HS-5 (cell line): Measurements from ENCODE around the gene SCAP.
A peak's percentile ranks its signal among the peaks of the same experiment; 100 is the strongest.

Experiments
- DNase-seq: peaks from one replicate; pipeline ENCODE4 v3.0.0-alpha.2; 2012; ENCODE audit warnings: low read depth

SCAP gene

DNA sequence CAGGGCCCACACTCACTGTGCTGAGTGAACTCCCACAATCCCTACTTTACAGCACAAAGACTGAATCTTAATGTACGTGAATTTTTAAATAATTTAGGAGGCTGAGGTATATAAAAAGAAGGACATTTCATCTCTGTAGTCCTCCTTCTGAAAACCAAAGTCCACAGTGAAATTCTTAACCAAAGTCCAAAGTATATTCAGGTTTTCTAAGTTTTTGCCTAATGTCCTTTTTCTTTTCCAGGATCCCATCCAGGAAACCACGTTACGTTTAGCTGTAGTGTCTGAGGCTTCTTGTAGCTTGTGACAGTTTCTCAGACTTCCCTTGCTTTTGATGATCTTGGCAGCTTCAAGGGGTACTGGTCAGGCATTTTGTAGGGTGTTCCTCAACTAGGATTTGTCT is 44.5 kb downstream of the SCAP start:
- DNase-seq = no peak

DNA sequence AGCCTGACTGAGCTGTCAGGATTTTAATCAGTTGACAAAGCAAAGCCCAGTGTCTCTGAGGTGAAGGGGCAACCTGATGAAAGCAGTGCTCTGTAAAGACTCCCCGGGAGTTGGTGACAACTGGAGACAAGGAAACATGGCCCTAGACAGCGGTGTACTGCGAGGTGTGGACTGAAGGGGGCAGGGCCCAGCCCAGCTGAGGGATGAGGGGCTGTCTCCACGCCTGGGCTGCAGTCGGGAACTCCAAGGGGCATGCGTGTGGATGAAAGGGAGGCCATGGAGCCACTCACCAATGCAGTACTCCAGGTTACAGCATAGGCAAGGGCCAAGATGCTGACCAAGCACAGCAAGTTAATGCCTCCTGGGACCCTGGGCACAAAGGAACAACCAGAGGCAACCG is 45.1 kb downstream of the SCAP start:
- no peak for DNase-seq

DNA sequence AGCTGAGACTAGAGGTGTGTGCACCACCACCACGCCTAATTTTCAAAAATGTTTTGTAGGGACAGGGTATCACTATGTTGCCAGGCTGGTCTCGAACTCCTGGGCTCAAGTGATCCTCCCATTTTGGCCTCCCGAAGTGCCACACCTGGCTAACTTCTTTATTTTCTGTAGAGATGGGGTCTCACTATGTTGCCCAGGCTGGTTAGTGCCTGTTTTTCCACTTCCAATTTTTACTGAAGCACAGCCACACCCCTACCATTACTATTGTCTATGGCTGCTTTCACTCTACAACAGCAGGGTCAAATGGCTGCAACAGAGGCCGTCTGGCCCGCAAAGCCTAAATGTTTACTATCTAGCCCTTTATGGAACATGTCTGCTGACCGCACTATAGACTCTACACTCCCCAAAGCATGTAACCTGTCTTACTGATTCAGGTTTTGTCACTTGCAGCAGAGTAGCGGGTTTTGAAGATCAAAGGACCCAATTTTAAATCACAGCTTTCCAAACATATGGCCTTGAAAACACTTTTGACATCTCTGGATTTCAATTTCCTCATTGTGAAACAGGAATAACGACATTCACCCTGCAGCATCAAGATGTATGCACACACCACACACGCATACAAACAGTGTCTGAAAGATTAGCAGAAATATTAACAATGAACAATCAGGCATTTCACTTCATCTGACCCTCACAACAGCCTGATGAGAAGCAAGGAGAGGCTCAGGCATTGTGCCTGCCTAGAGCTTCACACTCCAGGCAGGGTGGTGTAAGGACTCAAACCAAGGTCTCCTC is 46.1 kb downstream of the SCAP start:
- no peak for DNase-seq

DNA sequence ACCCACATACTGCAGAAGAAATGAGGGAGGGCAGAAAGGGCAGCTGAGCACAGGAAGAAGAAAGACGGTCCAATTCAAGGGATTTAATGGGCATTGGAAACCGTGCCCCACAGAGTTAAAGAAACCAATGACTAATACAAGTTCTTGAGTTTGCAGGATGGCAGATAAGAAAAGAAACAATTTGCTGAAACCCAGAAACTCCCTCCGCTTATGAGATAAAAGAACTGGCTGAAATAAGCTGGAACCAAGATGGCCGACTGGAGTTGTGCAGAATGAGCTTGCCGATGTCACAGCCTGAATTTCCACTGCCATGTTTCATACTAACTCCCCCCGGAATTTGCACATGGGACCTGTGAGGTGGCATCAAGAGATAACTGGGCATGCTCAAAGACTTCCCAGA is 47.1 kb downstream of the SCAP start:
- no peak for DNase-seq

DNA sequence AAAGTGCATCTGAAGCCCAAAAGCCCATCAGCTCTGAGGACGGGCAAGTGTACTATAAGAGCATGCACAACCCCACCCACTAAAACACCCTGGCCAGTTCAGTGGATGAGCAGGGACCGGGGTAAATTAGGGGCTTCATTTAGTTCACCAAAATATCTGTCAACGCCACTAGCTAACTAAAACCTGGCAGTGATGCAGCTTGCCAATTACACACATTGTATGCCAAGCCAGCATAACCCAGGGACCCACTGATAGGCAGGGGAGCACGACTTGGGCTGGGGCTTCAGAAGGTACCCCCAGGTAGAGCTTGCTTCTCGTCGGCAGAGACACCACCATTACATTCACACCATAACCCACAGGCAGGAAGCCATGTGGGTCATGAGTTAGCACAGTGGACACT is 47.9 kb downstream of the SCAP start:
- DNase-seq = no peak

DNA sequence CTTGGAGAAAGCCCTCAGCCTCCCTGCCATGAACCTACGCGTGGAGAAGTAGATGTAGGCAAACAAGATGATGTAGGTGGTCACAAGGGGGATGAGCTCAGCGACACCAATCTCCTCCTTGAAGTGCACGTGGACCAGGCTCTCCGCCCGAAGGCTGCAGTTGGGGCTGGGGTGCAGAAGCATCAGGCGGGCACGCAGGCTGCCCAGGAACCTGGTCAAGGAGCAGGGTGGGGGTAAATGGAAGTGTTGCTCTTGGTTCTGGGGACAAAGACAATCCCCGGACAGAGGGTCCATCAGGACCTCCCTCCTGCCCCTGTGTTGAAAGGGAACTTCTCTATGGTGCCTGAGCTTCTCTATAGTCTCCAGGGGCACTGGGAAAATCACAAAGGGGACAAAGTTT is 49.8 kb downstream of the SCAP start:
- DNase-seq = no peak

DNA sequence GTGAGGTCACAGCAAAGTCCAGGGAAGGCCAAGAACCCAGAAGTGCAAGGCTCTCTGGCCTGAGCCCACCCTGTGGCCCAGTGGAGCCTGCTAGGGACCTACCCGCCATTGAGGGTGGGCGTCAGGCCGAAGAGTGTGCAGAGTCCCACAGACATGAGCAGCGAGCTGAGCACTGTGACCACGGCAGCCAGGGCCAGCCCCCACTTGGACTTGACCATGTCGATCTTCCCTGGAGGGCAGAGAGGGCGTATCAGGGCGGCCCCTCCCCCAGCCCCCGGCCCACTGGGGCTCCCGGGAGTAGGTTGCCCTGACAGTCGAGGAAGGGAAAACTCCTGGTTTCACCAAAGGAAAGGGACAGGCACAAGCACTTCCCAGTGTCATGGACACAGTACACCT is 50.4 kb downstream of the SCAP start:
- DNase-seq = no peak

DNA sequence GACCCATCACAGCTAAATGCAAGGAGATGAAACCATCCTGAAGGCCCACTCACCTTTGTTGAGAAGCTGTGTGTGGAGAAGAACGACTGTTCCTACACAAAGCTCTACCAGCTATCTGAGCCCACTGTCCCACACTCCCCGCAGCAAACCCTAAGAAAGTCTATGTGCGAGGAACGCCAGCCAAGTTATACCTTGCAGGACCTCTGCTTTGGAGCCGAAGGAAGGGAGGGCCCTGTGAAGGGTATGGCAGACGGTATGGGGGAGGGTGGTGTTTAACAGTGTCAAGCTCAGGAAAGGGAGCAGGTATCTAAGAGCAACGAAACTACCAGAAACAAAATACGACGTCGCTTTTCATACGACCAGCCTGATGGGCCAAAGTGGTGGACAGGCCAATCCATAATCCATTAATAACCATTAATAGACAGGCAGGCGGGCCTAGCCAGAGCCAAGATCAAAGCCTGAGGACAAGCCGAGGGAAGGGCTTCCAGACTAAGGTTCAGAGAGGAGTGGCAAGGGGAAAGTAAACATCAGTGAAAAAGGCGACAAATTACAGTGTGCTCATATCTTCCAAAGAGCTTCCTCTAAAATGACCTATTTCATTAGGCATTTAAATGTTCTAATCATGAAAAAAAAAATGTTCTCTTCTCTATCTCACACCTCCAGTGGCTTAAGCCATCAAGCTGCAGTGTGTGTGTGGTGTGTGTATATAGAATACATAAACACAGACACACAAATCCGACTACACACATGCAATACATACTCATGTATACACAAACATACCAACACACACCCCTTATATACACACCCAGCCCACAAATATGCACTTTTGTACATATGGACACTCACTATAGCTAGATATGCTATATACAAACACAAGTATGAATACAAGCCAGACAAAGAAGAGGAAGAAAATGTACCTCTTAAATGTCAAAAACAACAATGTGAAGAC is 51.0 kb downstream of the SCAP start:
- DNase-seq = no peak

DNA sequence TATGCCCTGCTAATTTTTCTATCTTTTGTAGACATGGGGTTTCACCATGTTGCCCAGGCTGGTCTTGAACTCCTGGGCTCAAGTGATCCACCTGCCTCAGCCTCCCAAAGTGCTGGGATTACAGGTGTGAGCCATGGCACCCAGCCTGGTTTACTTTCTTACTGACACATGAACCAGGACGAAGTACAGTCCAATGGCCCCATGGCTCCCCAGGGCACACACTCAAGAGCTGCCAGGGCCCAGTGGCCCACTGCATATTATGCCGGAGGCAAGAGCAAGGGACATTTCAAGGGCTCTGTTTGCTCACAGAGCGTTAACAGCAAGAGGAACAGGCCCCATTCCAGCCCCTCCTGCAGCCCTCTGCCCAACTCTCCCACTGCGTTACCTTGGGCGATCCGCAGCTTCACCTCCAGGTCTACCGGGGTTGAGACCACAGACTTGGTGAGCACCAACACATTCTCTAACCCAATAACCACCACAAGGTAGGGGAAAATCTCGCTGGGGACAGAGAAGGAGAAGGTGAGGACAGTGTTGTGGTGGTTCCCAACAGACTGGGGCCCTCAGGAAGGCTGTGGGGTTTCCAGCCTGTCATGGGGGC is 52.1 kb downstream of the SCAP start:
- no peak for DNase-seq

DNA sequence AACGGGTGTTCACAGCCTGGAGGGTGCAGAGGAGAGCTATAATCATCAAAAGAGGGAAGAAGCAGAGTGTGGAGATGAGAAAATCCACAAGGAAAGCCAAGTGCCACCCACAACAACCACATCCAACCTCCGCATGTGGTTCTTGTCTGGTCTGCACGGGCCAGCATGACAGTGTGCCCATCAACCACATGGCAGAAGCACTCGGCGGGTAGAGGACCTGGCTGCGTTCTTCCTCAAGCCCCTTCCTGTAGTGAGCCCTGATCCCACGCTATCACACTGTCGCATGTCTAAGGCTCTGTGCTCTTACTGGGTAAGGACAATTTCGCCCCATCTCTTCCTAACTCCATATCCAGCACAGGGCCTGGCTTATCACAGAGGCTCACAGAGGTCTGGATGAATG is 53.0 kb downstream of the SCAP start:
- no peak for DNase-seq

DNA sequence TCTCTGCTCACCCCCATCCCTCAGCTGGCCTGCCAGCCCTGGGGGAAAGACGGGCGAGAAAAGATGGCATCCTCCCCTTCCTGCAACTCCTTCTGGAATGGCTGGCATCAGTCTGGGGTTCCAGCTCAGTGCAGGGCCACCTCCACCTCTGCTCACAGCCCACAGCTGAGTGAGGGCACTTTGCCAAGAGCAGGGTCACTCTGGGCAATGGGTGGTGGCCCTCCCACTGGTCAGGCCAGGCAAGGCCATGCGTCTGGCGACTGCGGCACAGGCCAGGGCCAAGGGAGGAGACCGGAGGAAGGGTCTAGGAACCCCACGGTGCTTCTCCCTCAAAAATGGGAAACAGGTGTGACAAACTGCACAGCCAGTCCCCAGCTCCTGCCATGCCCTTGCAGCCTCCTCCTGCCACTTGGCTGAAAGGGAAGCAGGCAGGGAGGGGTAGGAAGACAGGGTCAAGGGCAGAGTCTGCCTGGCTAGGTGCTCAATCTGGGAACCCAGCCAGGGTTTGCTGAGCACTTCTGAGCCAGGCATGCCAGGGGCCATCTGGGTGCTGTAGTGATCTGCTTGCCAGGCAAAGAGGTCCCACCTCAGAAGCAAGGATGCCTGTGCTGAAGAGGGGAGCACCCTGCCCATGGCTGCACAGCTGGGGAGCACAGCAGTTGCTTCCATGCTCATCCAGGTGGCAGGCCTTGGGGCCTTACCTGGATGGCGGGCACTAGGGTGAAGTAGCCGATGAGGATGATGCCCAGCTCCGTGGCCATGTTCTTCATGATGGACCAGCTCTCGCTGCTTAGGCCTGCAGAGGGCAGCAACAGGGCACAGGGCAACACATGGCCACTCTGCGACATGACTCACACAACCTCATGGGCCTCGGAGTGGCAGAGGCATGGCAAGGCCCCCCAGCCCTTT is 53.7 kb downstream of the SCAP start:
- DNase-seq = no peak

DNA sequence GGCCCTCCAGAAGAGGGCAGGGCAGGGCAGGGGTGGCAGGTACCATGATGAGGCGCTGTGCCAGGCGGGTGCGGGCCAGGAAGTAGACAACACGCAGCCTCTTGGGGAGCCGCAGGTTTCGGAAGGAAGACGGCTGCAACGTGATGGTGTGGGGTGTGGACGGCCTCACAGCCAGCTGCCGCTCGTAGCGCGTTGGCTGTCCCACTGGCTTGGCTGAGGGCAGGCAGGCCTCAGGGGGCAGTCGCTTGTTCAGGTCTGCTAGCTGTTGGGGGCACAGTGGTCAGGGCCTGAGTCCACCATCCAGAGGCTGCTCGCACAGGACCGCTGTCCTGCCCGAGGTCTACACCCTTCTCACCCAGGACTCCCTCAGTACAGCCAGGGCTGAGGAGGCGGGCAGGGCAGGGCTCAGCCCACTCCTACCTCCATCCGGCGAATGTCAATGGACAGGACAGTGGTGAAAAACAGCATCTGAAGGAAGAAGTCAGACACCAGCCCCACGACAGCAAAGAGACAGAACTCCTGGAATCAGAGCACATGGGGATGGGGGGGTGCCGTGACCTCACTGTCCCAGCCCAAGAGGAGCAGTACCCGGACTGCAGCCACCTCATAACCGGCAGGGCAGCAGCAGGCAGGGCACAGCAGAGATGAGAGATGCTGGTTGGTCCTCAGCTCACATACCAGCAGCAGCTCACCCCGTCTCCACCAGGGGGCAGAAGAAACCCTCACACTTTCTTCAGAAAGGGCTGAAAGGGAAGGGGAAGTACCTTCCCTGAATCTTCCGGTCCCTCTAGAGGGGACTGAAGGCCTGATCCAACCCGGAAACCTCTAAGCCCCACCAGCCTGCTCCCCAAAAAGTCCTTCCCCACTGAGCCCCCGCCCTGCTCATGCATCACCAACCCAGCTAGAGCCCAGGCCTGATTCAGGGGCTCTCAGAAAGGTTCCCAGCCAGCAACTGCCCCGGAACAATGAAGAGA is 54.9 kb downstream of the SCAP start:
- DNase-seq = peak; percentile 72

DNA sequence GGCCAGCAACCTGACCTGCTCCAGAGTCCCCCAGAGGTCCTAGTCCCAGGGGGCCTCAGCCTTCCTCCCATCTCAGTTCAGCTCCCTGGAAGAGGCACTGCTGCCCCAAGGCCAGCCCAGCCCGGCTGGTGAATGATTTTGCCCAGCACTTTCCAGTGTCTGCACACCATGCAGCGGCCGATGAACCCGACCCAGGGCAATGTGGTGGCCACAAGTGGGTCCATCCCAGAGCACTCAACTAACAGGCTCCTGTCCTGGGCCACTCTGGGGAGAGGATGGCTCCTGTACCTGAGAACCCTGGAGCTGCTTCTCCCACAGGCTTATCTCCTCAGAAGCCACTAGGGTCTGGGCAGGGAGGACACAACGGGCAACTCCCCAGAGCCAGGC is 55.7 kb downstream of the SCAP start:
- no peak for DNase-seq

DNA sequence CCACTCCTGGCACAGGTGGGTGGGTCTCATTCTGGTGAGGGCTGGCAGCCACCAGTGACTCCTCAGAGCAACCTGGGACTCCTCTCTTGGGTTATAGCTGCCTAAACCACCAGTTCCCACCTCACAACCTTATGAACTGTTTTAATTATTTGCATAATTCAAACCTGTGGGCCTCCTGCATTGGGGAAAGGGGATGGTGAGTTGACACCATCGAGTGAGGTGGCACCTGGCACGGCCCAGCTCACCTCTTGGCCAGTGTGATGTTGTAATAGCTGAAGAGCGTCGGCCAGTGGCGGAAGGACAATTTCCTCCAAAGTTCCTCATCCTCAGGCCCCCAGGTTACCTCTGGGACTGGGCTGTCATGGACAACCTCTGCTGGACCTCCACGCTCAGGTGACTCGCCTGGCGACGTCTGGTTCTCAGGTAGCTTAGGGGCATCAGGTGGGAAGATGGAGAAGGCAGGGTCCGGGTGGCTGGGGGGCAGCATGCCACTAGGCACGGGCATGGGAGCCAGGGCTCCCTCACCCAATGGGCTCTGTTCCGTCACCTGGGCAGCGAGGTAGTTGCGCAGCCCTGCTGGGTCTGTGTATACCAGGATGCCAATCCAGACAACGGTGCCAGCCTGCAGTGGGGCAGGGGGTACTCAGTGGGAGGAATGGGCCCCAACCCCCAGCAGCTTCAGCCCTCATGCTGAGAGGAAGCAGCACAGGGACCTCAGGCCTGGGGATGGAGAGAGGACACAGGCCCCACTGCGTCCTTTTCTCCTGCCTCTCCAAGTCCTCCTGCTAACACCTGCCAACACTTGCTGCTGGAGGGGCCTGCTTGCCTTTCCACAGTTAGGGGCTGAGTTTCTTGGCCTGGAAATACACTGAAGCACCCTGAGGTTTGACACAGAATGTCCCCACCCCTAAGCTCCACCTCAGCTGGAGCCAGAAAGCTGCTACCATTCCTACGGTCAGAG is 56.4 kb downstream of the SCAP start:
- DNase-seq = no peak

DNA sequence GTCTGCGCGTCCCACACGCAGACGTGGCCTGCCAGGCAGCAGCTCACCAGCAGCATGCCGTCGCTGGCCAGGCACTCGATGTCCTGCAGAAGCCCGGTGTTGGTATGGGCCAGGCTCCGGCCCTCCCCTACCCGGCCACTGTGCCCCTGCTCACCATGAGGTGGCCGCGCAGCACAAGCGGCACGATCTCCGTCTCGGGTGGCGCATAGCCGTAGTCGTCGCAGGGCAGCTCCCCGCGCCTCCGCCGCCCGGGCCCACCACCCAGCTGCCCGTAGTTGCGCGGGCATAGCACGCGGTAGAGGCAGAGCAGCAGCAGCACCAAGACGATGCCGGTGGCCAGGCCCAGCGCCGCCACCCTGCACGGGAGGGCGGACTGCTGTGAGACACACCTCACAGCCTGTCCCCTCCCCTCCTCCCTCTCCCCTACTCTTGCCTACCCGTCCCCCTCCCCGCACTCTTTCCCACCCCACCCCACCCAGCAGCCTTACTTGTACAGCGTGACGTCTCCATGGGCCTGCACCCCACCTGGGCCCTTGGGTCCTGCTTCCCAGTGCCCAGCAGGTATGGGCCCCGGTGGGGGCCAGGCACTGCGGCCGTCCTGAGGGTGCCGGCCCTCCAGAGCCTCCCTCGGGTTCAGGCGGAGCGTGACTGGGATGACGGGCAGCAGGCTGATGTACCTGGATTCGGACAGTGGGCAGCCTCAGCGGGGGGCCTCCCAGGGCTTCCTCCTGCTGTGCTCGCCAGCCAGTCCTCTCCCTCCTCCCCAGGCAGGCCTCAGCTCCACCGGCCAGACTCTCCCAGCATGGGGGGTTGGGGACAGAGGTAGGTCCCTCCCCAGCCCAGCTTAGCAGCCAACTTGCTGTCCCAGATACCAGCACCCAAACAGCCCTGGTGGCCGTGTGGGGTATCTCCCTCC is 57.3 kb downstream of the SCAP start:
- no peak for DNase-seq

DNA sequence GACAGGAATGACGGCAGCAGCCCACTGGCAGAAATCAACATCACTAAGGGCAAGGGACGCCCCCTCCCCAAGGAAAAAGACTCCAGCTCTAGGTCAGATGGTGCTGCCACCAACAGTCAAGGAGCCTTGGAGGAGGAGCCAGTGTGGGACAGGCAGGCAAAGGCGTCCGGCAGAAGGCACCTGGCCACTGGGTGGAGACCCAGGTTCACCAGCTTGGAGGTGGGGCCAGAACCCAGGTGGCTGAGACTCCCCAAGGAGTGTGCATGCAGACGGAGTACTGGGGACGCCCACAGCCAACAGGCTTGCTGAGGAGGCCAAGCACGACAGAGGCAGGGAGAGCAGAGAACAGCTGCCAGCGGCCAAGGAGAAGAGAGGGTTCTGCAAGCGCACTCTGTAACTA is 59.7 kb downstream of the SCAP start:
- DNase-seq = no peak

DNA sequence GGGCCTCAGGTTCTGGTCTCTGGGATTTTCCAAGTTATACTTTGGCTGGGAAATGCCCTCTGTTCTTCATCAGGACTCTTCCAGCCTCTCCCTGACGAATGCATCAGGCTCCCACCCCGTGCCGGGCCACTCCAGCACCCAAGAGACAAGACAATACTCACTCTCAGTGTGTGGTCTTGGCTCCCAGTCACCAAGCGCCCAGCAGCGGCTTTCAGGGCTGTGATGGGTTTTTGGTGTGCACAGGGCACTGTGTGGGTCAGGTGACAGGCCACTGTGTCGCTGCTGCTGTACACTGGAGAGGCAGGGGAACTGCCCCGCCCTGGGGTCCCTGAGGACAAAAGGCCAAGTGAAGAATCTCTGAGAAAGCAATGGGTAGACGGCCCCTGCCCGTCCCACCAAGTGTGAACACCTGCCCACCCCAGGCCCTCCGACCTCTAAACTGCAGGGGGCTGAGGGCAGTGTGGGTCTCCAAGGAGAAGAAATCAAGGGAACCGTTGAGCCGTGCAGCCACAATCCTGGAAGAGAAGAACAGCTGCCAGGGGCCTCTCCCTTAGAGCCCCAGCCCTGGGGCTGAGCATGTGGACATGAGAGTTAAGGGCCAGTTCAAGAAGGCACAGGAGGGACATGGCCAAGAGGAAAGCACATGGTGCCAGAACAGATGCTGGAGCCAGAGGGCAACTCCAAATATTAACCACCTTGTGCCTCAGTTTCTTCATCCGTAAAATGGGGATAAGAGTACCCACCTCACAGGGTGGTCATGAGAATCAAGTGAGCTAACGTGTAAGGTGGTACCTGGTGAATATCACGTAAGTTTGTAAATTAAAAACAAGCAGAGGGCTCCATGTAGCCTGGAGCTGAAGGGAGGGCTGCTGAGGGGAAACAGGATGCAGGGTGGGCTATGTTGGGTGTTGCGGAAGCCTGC is 60.8 kb downstream of the SCAP start:
- DNase-seq = no peak
